ENCODE measurements around the gene CDH23.

CDH23 gene

DNA sequence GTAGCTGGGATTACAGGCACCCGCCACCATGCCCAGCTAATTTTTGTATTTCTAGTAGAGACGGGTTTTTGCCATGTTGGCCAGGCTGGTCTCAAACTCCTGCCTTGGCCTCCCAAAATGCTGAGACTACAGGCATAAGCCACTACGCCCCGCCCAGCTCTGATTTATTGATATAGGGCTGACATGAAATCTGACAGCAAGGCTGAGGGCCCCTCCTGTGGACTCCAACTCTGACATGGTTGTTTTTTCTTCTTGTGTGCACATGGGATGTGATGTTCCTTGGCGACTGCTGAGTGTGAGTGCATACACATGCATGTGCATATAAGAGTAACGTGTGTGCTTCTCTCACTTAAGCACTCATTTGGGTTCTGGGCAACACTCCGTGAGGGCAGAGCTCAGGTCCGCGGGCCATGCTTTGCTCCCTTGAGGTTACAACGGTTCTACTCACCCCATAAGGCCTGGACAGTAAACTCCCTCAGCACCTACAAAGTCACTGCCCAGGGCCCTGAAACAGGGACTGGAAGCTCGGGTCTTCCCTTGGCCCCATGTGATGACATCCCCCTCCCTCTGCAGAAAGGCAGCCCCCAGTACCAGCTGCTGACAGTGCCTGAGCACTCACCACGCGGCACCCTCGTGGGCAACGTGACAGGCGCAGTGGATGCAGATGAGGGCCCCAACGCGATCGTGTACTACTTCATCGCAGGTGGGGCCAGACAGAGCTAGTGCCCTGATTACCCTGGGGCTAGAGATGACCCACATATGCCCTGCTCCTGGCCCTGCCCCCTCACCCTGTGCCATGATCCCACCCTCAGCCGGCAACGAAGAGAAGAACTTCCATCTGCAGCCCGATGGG, 410.2 kb downstream of the CDH23 start:
- TF ChIP-seq, protein P1, sequence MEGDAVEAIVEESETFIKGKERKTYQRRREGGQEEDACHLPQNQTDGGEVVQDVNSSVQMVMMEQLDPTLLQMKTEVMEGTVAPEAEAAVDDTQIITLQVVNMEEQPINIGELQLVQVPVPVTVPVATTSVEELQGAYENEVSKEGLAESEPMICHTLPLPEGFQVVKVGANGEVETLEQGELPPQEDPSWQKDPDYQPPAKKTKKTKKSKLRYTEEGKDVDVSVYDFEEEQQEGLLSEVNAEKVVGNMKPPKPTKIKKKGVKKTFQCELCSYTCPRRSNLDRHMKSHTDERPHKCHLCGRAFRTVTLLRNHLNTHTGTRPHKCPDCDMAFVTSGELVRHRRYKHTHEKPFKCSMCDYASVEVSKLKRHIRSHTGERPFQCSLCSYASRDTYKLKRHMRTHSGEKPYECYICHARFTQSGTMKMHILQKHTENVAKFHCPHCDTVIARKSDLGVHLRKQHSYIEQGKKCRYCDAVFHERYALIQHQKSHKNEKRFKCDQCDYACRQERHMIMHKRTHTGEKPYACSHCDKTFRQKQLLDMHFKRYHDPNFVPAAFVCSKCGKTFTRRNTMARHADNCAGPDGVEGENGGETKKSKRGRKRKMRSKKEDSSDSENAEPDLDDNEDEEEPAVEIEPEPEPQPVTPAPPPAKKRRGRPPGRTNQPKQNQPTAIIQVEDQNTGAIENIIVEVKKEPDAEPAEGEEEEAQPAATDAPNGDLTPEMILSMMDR (IDR thresholded peaks at IDR 0.05; ENCODE audit: control insufficient read depth, extremely low read depth, insufficient read depth), result no peak
- DNase-seq (ENCODE audit: low read depth), result no peak
- no peak overlapping the region for H3K4me3 ChIP-seq (ENCODE audit: low read depth, low read length)

DNA sequence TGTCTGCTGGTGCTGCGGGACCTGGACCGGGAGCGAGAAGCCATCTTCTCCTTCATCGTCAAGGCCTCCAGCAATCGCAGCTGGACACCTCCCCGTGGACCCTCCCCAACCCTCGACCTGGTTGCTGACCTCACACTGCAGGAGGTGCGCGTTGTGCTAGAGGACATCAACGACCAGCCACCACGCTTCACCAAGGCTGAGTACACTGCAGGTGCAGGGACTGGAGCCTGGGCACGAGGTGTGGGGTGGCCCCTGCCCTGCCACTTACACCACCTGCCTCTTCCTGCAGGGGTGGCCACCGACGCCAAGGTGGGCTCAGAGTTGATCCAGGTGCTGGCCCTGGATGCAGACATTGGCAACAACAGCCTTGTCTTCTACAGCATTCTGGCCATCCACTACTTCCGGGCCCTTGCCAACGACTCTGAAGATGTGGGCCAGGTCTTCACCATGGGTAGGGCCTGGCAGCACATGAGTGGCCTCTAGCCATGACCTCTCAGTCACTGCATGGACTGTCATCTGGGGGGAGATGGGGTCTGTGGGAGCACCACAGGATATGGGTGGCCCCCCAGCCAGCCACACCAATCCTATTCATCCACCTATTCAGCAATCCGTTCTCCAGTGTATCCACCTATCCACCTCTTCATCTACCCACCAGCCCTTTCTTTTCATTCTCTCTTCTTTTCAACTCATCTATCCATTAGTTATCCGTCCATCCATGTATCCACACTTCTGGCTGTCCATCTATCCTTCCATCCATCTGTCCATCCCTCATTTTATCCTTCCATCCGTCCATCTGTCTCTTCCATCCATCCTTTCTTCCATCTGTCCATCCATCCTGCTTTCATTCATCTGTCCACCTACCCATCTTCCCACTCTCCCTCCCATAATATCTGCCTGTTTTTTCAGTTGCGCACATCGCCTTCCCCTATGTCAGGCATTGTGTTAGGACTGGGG, 411.1 kb downstream of the CDH23 start:
- H3K4me3 ChIP-seq (ENCODE audit: low read depth, low read length), result no peak overlapping the region
- DNase-seq (ENCODE audit: low read depth), result no peak
- TF ChIP-seq, protein P1 (IDR thresholded peaks at IDR 0.05; ENCODE audit: control insufficient read depth, extremely low read depth, insufficient read depth), result no peak

DNA sequence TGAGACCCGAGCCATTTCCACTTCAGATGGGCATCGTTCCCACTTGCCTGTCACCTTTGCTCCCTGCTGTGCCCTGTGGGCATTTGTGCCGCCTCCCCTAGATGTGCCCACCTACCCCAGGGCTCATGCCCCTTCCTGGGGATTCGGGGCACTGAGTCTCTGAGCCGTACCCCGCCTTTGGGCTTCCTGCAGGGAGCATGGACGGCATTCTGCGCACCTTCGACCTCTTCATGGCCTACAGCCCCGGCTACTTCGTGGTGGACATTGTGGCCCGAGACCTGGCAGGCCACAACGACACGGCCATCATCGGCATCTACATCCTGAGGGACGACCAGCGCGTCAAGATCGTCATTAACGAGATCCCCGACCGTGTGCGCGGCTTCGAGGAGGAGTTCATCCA, 412.9 kb downstream of the CDH23 start:
- no peak for DNase-seq (ENCODE audit: low read depth)
- no peak overlapping the region for H3K4me3 ChIP-seq (ENCODE audit: low read depth, low read length)

DNA sequence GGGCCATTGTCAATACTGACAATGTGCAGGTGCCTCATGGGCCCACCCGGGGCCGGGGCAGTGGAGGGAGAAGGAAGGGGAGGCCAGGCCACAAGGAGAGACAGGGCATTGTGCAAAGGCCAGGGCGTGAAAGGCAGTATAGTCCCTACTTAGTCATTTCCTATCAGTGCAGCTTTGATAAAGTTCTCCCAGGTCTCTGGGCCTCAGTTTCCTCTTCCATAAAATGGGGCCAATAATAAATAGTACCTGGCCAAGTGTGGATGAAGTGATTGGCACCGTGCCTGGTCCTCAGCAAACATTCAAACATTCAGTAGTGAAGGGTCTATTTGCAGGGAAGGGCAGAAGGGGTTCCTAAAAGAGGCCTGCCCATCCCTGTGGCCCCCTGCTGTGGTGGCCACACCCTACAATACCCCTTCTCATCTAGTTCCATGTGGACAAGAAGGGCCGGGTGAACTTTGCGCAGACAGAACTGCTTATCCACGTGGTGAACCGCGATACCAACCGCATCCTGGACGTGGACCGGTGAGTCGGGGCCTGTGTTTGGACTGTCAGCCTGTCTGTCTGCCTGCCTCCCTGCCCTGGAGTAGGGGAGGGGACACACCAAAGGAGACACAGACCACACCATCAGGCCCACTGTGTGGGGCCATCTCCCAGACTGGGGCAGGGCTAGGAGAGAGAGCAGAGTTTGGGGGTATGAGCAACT, 413.5 kb downstream of the CDH23 start:
- H3K4me3 ChIP-seq (ENCODE audit: low read depth, low read length), result no peak overlapping the region

More for the DNA sequence above, 412.9 kb downstream of the CDH23 start:
- TF ChIP-seq, protein P1 (IDR thresholded peaks at IDR 0.05; ENCODE audit: control insufficient read depth, extremely low read depth, insufficient read depth), result no peak

DNA sequence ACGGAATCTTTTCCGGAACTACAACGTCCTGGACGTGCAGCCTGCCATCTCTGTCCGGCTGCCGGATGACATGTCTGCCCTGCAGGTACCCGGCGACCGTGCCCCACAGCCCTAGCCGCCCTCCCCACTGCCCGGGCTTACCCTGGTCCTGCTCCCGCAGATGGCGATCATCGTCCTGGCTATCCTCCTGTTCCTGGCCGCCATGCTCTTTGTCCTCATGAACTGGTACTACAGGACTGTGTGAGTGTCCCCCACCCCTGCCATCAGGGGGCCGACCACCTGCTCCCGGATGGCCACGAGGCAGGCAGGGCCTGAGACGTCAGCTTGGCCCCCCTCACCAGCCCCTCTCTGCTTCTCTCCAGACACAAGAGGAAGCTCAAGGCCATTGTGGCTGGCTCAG, 414.6 kb downstream of the CDH23 start:
- DNase-seq (ENCODE audit: low read depth), result no peak
- no peak overlapping the region for H3K4me3 ChIP-seq (ENCODE audit: low read depth, low read length)
- TF ChIP-seq, protein P1 (IDR thresholded peaks at IDR 0.05; ENCODE audit: control insufficient read depth, extremely low read depth, insufficient read depth), result no peak

More for the DNA sequence above, 413.5 kb downstream of the CDH23 start:
- DNase-seq (ENCODE audit: low read depth), result no peak
- TF ChIP-seq, protein P1 (IDR thresholded peaks at IDR 0.05; ENCODE audit: control insufficient read depth, extremely low read depth, insufficient read depth), result no peak
